ENCODE measurements around the gene CDC42. TPM values are rescaled to one million over a fixed set of nuclear protein-coding genes. Genes with fewer than 3 reads are reported as not detected.

Gene CDC42
- total RNA-seq, 1 experiment from 2014 or later = 217 TPM

- ChIA-PET CTCF (interaction anchor here (1.3 kb wide), 1 partner anchor 28 kb away, joined by 3 read pairs; no protein-coding TSS in a partner anchor), RAD21 (ENCODE audit: low non-redundant PET in 1 of 2, low total read pairs in 2 of 2, uncharacterized antibody in 2 of 2, unreplicated experiment in 2 of 2) (interaction anchor here in 1 of 2 experiments (0.6 kb wide), 1 partner anchor 84 kb away, joined by 4 read pairs; no protein-coding TSS in a partner anchor), POLR2A (no interaction called here)
- DNase-seq (ENCODE audit: low read depth, low spot score) = no peak
- Histone ChIP-seq H2AFZ (ENCODE audit: low read depth, low read length, poor library complexity, severe bottlenecking) (no peak overlapping the region), H3K79me2 (ENCODE audit: insufficient read depth, low read length) (peaks cover 64% of the 10 kb centered on the region), H3K27ac (ENCODE audit: low read depth, low read length) (no peak overlapping the region), H3K36me3 (ENCODE audit: control insufficient read depth in 1 of 2, insufficient read depth in 2 of 2, low read length in 2 of 2) (peaks cover 3 to 6% of the 10 kb centered on the region in 2 experiments; a peak in 1 of 4 replicates), H3K9me3 (ENCODE audit: control insufficient read depth in 1 of 2, insufficient read depth in 1 of 2, low read depth in 1 of 2, low read length in 2 of 2) (no peaks in the 10 kb centered on the region), H3K27me3 (ENCODE audit: insufficient read depth, low read length) (no peaks in the 10 kb centered on the region), H3K4me1 (ENCODE audit: control insufficient read depth in 1 of 2, insufficient read depth in 2 of 2, low read length in 2 of 2) (no peaks in the 10 kb centered on the region), H3K4me2 (ENCODE audit: low read length) (no peak overlapping the region), H3K4me3 (replicated peaks in 1 of 2; ENCODE audit: low read depth in 1 of 2, low read length in 2 of 2) (no peak overlapping the region), H3K9me2 (ENCODE audit: insufficient read depth) (no peaks in the 10 kb centered on the region), H3K9ac (ENCODE audit: low read length) (no peak overlapping the region), H4K20me1 (ENCODE audit: insufficient read depth) (peaks cover 15% of the 10 kb centered on the region; the same call in 1 of the 2 replicates)
- ATAC-seq = no peak
- BruUV-seq (replicated peaks) = no TSS peak
- intact Hi-C loops (cut with micrococcal nuclease) = no loop called here
- TF ChIP-seq CEBPB (IDR thresholded peaks at IDR 0.05; ENCODE audit: low read depth) (no peak), ZFX (IDR thresholded peaks at IDR 0.05) (no peak), JUND (IDR thresholded peaks at IDR 0.05) (no peak), EGR1 (IDR thresholded peaks at IDR 0.05; ENCODE audit: low read depth) (no peak), TCF7L2 (IDR thresholded peaks at IDR 0.05; ENCODE audit: borderline replicate concordance, extremely low read depth, insufficient read depth, insufficient read length) (no peak), SRF (IDR thresholded peaks at IDR 0.05; ENCODE audit: low read depth) (no peak), POLR2A (IDR thresholded peaks at IDR 0.05; ENCODE audit: borderline replicate concordance, extremely low read depth, insufficient read depth, insufficient read length) (no peak), REST (IDR thresholded peaks at IDR 0.05; ENCODE audit: low read depth) (no peak), SP1 (IDR thresholded peaks at IDR 0.05; ENCODE audit: low read depth) (no peak), EZH2phosphoT487 (IDR thresholded peaks at IDR 0.05; ENCODE audit: borderline replicate concordance) (no peak), CTCF (IDR thresholded peaks at IDR 0.05 in 2 of 3, conservative IDR thresholded peaks at IDR 0.05 in 1 of 3; ENCODE audit: borderline replicate concordance in 1 of 3, insufficient read depth in 1 of 3, low read depth in 2 of 3, low read length in 2 of 3) (no peak), RAD21 (IDR thresholded peaks at IDR 0.05; ENCODE audit: low read depth) (no peak)
Measured at GRCh38 chr1:22104094-22104493, 51.6 kb downstream of the CDC42 start.
